ENCODE results near the gene ARMC7. TPM values are rescaled to one million over a fixed set of nuclear protein-coding genes. Genes with fewer than 3 reads are reported as not detected.
"Not testable (repeated sequence)": the region's sequence is repeated elsewhere in the genome, so short reads cannot be mapped to it uniquely, and the experiment has no call there.

The ARMC7 gene
- total RNA-seq, 2 experiments from 2014 or later = 6.5 to 8.2 TPM

DNA sequence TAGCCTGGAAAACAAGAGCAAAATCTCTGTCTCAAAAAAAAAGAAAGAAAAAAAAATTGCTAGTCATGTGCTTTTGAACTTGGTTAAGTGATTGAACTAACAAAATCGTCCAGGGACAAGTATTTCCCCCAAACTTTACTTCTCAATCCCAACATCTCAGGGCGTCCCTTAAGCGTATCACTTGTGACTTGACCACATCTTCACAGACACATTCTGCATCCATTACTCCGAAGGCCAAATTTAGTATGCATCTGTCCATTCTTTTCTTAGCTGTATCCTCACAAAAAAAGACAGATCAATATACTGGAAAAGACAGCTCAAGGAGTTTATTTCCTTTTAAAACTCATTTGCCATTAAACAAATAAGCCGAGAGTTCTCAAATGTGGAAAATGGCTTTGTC is 50.4 kb downstream of the ARMC7 start:
- POLR2A ChIA-PET = no interaction called here
- no peak for DNase-seq
- H3K27me3 Mint-ChIP-seq = no peaks in the 10 kb centered on the region
- H3K9me3 Mint-ChIP-seq = no peaks in the 10 kb centered on the region
- CTCF ChIA-PET = interaction anchor here (0.6 to 1.5 kb wide), 3 partner anchors 9 to 198 kb away, joined by 3 to 4 read pairs (median 3); no protein-coding TSS in a partner anchor
- H3K4me1 Mint-ChIP-seq (ENCODE audit: low read depth) = peaks cover 2% of the 10 kb centered on the region
- no peak overlapping the region for H3K27ac Mint-ChIP-seq
- H3K4me3 Mint-ChIP-seq = no peak overlapping the region
- intact Hi-C loops (cut with micrococcal nuclease) = no loop called here
- H3K36me3 Mint-ChIP-seq = peaks cover 4% of the 10 kb centered on the region

DNA sequence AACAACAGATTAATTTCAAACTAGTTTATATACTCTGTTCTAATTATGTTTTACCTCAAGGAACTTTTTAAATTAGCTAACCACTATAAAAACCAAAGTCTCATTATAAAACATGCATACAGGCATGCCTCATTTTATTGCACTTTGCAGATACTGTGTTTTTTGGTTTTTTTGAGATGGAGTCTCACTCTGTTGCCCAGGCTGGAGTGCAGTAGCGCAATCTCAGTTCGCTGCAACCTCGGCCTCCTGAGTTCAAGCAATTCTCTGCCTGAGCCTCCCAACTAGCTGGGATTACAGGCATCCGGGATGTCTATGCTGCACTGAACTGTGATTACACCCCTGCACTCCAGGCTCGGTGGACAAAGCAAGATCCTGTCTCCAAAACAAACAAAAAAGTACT is 53.3 kb downstream of the ARMC7 start:
- H3K4me3 Mint-ChIP-seq = no peak overlapping the region
- CTCF ChIA-PET = interaction anchor here (0.6 to 1.0 kb wide), 2 partner anchors 49 to 172 kb away, joined by 3 read pairs; no protein-coding TSS in a partner anchor

DNA sequence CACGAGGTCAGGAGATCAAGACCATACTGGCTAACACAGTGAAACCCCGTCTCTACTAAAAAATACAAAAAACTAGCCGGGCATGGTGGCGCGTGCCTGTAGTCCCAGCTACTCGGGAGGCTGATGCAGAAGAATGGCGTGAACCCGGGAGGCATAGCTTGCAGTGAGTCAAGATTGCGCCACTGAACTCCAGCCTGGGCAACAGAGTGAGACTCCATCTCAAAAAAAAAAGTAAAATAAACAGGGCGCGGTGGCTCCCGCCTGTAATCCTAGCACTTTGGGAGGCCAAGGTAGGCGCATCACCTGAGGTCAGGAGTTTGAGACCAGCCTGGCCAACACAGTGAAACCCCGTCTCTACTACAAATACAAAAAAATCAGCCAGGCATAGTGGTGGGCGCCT is 54.8 kb downstream of the ARMC7 start:
- H3K27ac Mint-ChIP-seq; H3K27me3 Mint-ChIP-seq; POLR2A ChIA-PET; intact Hi-C loops (cut with micrococcal nuclease); H3K4me1 Mint-ChIP-seq (ENCODE audit: low read depth); DNase-seq; H3K9me3 Mint-ChIP-seq; CTCF ChIA-PET; H3K4me3 Mint-ChIP-seq: not testable (repeated sequence)
- H3K36me3 Mint-ChIP-seq = peaks cover 13% of the 10 kb centered on the region

More for the DNA sequence above, 53.3 kb downstream of the ARMC7 start:
- H3K27ac Mint-ChIP-seq = no peak overlapping the region
- no peak for DNase-seq
- intact Hi-C loops (cut with micrococcal nuclease) = no loop called here
- no peaks in the 10 kb centered on the region for H3K9me3 Mint-ChIP-seq
- H3K27me3 Mint-ChIP-seq = no peaks in the 10 kb centered on the region
- H3K36me3 Mint-ChIP-seq = peaks cover 13% of the 10 kb centered on the region
- H3K4me1 Mint-ChIP-seq (ENCODE audit: low read depth) = no peaks in the 10 kb centered on the region
- POLR2A ChIA-PET = interaction anchor here (0.6 kb wide), 1 partner anchor 14 kb away, joined by 4 read pairs; no protein-coding TSS in a partner anchor

DNA sequence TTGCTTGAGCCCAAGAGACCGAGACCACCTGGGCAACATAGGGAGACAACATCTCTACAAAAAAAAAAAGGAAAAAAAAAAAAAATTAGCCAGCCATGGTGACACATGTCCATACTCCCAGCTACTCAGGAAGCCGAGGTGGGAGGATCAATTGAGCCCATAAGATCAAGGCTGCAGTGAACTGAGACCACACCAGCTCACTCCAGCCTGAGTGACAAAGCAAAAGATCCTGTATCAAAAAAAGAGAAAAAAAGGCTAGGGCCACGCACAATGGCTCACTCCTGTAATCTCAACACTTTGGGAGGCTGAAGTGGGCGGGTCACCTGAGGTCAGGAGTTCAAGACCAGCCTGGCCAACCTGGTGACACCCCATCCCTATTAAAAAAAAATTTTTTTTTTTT is 59.2 kb downstream of the ARMC7 start:
- no peak overlapping the region for H3K4me3 Mint-ChIP-seq
- intact Hi-C loops (cut with micrococcal nuclease) = no loop called here
- ChIA-PET CTCF (interaction anchor here (0.6 to 6.9 kb wide), 4 partner anchors 8 to 680 kb away, joined by 3 to 99 read pairs (median 30); no protein-coding TSS in a partner anchor), POLR2A (interaction anchor here (0.6 to 1.0 kb wide), 2 partner anchors 12 to 14 kb away, joined by 4 to 6 read pairs; no protein-coding TSS in a partner anchor)
- no peaks in the 10 kb centered on the region for H3K9me3 Mint-ChIP-seq
- H3K27ac Mint-ChIP-seq = no peak overlapping the region
- H3K27me3 Mint-ChIP-seq = no peaks in the 10 kb centered on the region
- no peak for DNase-seq
- H3K36me3 Mint-ChIP-seq = peaks cover 28% of the 10 kb centered on the region
- peaks cover 15% of the 10 kb centered on the region for H3K4me1 Mint-ChIP-seq (ENCODE audit: low read depth)

DNA sequence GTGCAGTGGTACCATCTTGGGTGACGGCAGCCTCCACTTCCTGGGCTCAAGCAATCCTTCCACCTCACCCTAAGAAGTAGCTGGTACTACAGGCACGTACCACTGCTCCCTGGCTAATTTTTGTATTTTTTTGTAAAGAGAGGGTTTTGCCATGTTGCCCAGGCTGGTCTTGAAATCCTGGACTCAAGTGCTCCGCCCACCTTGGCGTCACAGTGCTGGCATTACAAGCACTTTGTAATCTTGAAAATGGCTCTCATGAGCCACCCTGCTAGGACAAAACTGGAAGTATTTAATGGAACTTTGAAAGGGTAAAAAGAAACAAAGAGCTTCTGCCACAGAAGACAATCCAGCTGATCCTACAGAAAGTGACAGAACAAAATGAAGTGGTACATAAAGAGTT is 63.8 kb downstream of the ARMC7 start:
- intact Hi-C loops (cut with micrococcal nuclease) = no loop called here
- H3K4me1 Mint-ChIP-seq (ENCODE audit: low read depth) = peaks cover 15% of the 10 kb centered on the region
- no peaks in the 10 kb centered on the region for H3K27me3 Mint-ChIP-seq
- ChIA-PET CTCF (interaction anchor here (0.8 to 6.9 kb wide), 8 partner anchors 17 to 239 kb away, joined by 3 to 57 read pairs (median 5); partner anchors contain the start of gene NT5C), POLR2A (interaction anchor here (1.1 to 2.1 kb wide), 3 partner anchors 16 to 59 kb away, joined by 3 to 10 read pairs (median 4); partner anchors contain the start of gene JPT1)
- DNase-seq = no peak
- H3K27ac Mint-ChIP-seq = peak overlapping the region; percentile 39
- H3K36me3 Mint-ChIP-seq = peaks cover 25% of the 10 kb centered on the region
- no peak overlapping the region for H3K4me3 Mint-ChIP-seq
- no peaks in the 10 kb centered on the region for H3K9me3 Mint-ChIP-seq

DNA sequence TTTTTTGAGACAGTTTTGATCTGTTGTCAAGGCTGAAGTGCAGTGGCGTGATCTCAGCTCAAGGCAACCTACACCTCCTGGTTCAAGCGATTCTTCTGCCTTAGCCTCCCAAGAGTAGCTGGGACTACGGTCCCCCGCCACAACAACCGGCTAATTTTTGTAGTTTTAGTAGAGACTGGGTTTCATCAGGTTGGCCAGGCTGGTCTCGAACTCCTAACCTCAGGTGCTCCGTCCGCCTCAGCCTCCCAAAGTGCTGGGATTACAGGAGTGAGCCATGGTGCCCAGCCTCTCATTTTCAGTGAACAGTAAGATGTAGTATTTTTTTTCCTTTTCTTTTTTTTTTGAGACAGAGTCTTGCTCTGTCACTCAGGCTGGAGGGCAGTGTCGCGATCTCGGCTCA is 65.2 kb downstream of the ARMC7 start:
- H3K4me1 Mint-ChIP-seq (ENCODE audit: low read depth) = peaks cover 19% of the 10 kb centered on the region
- ChIA-PET POLR2A (interaction anchor here (0.6 kb wide), 1 partner anchor 1957 kb away, joined by 4 read pairs; no protein-coding TSS in a partner anchor), CTCF (interaction anchor here (0.9 to 6.9 kb wide), 4 partner anchors 27 to 213 kb away, joined by 3 to 57 read pairs (median 19); no protein-coding TSS in a partner anchor)
- H3K36me3 Mint-ChIP-seq = peaks cover 37% of the 10 kb centered on the region
- H3K27ac Mint-ChIP-seq = no peak overlapping the region
- no peak overlapping the region for H3K4me3 Mint-ChIP-seq
- intact Hi-C loops (cut with micrococcal nuclease) = no loop called here
- DNase-seq = no peak
- no peaks in the 10 kb centered on the region for H3K9me3 Mint-ChIP-seq
- H3K27me3 Mint-ChIP-seq = no peaks in the 10 kb centered on the region

DNA sequence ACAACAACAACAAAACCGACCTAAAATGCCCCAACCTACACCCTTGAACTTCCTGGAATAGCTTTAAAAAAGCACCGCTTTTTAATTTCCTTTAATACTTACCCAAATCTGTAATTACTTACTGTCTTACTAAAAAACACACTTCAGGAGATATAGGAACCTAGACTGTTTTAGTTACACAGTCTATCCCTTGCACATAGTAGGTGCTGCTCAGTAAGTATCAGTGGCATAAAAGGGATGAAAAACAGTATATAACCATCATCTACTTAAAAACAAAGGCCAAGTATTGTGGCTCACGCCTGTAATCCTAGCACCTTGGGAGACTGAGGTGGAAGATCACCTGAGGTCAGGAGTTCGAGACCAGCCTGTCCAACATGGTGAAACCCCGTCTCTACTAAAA is 66.9 kb downstream of the ARMC7 start:
- intact Hi-C loops (cut with micrococcal nuclease) = no loop called here
- peaks cover 46% of the 10 kb centered on the region for H3K36me3 Mint-ChIP-seq
- DNase-seq = no peak
- ChIA-PET CTCF (interaction anchor here (3.9 kb wide), 1 partner anchor 62 kb away, joined by 35 read pairs; no protein-coding TSS in a partner anchor), POLR2A (no interaction called here)
- H3K9me3 Mint-ChIP-seq = no peaks in the 10 kb centered on the region
- peaks cover 27% of the 10 kb centered on the region for H3K4me1 Mint-ChIP-seq (ENCODE audit: low read depth)
- H3K4me3 Mint-ChIP-seq = no peak overlapping the region
- no peaks in the 10 kb centered on the region for H3K27me3 Mint-ChIP-seq
- no peak overlapping the region for H3K27ac Mint-ChIP-seq

DNA sequence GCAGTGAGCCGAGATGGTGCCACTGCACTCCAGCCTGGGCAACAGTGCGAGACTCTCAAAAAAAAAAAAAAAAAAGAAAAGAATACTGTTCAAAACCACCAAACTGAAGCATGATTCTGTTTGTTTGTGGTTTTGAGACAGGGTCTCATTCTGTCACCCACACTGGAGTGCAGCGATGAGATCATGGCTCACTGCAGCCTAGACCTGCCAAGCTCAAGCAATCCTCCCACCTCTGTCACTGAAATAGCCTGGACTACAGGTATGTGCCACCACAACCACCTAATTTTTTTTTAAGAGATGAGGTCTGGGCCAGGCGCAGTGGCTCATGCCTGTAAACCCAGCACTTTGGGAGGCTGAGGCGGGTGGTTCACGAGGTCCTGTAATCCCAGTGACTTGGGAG is 68.7 kb downstream of the ARMC7 start:
- Mint-ChIP-seq H3K4me1 (ENCODE audit: low read depth) (peaks cover 23% of the 10 kb centered on the region), H3K27ac (no peak overlapping the region), H3K4me3 (no peak overlapping the region), H3K36me3 (peaks cover 37% of the 10 kb centered on the region), H3K27me3 (no peaks in the 10 kb centered on the region), H3K9me3 (no peaks in the 10 kb centered on the region)
- DNase-seq = no peak
- POLR2A ChIA-PET = no interaction called here
- intact Hi-C loops (cut with micrococcal nuclease) = no loop called here
- CTCF ChIA-PET = interaction anchor here (0.9 kb wide), 1 partner anchor 23 kb away, joined by 3 read pairs; no protein-coding TSS in a partner anchor

Other genes starting within 250 kb of the ARMC7 start
- 10 to 100 TPM; 18.1 to 18.4 TPM for gene FDXR, start 237.0 kb upstream of the ARMC7 start, total RNA-seq
- not detected for gene FADS6, start 216.3 kb upstream of the ARMC7 start, total RNA-seq
- gene USH1G, start 186.7 kb upstream of the ARMC7 start, total RNA-seq = not detected
- not detected for gene OTOP2, start 185.7 kb upstream of the ARMC7 start, total RNA-seq
- gene OTOP3, start 174.1 kb upstream of the ARMC7 start, total RNA-seq = not detected
- gene HID1, start 137.2 kb upstream of the ARMC7 start, total RNA-seq = 1 to 10 TPM; 2.3 to 2.6 TPM
- gene CDR2L, start 122.3 kb upstream of the ARMC7 start, total RNA-seq = 1 to 10 TPM; 1.1 to 1.3 TPM
- gene MRPL58, start 97.3 kb upstream of the ARMC7 start, total RNA-seq = 10 to 100 TPM; 57.7 TPM
- 100 to 1,000 TPM; 249 to 261 TPM for gene ATP5PD, start 63.0 kb upstream of the ARMC7 start, total RNA-seq
- gene KCTD2, start 62.7 kb upstream of the ARMC7 start, total RNA-seq = 10 to 100 TPM; 20.6 to 23.3 TPM
- 1 to 10 TPM; 6.7 to 7.7 TPM for gene SLC16A5, start 22.0 kb upstream of the ARMC7 start, total RNA-seq
- gene NT5C, start 21.8 kb downstream of the ARMC7 start, total RNA-seq = 10 to 100 TPM; 65.2 to 70.8 TPM
- 100 to 1,000 TPM; 263 to 267 TPM for gene JPT1, start 44.5 kb downstream of the ARMC7 start, total RNA-seq
- gene SUMO2, start 73.0 kb downstream of the ARMC7 start, total RNA-seq = 100 to 1,000 TPM; 610 to 612 TPM
- gene NUP85, start 95.7 kb downstream of the ARMC7 start, total RNA-seq = 100 to 1,000 TPM; 125 to 132 TPM
- gene GGA3, start 151.6 kb downstream of the ARMC7 start, total RNA-seq = 10 to 100 TPM; 68.5 to 70.7 TPM
- gene MRPS7, start 151.9 kb downstream of the ARMC7 start, total RNA-seq = 10 to 100 TPM; 72.9 to 76.1 TPM
- 10 to 100 TPM; 50.2 to 57.2 TPM for gene MIF4GD, start 161.3 kb downstream of the ARMC7 start, total RNA-seq
- gene SLC25A19, start 179.5 kb downstream of the ARMC7 start, total RNA-seq = 10 to 100 TPM; 57.9 to 62.3 TPM

Data from activated CD4-positive, alpha-beta memory T cell treated with anti-CD3 and anti-CD28 coated beads for 36 hours (primary cell).